ENCODE results near the gene FAF1.

GRCh38 chr1:50783286-50783685, 176.8 kb downstream of the FAF1 start:
- no peak for TF ChIP-seq REST (IDR thresholded peaks at IDR 0.05)
- TF ChIP-seq CTCF (IDR thresholded peaks at IDR 0.05; ENCODE audit: low read depth, low read length, missing input control), result no peak
- TF ChIP-seq TAF1 (conservative IDR thresholded peaks at IDR 0.05), result no peak
- TF ChIP-seq RAD21 (IDR thresholded peaks at IDR 0.05), result no peak
- no peak for TF ChIP-seq SP1 (IDR thresholded peaks at IDR 0.05)
- no peak for TF ChIP-seq YY1 (IDR thresholded peaks at IDR 0.05)
- TF ChIP-seq HNF4A (conservative IDR thresholded peaks at IDR 0.05), result no peak

All from liver (tissue), 3 donors.